Activated naive CD4-positive, alpha-beta T cell treated with anti-CD3 and anti-CD28 coated beads, Interleukin-2, amount 10 ng/mL, durations not matched to agents 7 days and 5 days (primary cell): ENCODE measurements around the gene MARCHF2.
A peak's percentile ranks its signal among the peaks of the same experiment; 100 is the strongest.
"Not testable (repeated sequence)": the region's sequence is repeated elsewhere in the genome, so short reads cannot be mapped to it uniquely, and the experiment has no call there.

ENCODE experiments used
- CTCF ChIA-PET: fragments of 350-600 bp; sonication (Branson Sonifier 250); formaldehyde crosslinking; loops from one replicate; lab custom pipeline; 2021; ENCODE audit warnings: antibody characterized with exemption; lab: Charles Lee
- DNase-seq: peaks from one replicate; pipeline ENCODE4 v3.0.0-alpha.2; 2020
- H3K27ac Mint-ChIP-seq: one replicate; pipeline ENCODE4 v1.8.0; 2021; ENCODE audit warnings: mild to moderate bottlenecking, moderate library complexity, mixed read lengths
- H3K27me3 Mint-ChIP-seq: one replicate; pipeline ENCODE4 v1.8.0; 2021; ENCODE audit warnings: mild to moderate bottlenecking, mixed read lengths
- H3K36me3 Mint-ChIP-seq: one replicate; pipeline ENCODE4 v1.8.0; 2021; ENCODE audit warnings: mixed read lengths
- H3K4me1 Mint-ChIP-seq: one replicate; pipeline ENCODE4 v1.8.0; 2021; ENCODE audit warnings: mixed read lengths
- H3K4me3 Mint-ChIP-seq: one replicate; pipeline ENCODE4 v1.8.0; 2021; ENCODE audit warnings: mild to moderate bottlenecking, moderate library complexity, mixed read lengths
- H3K9me3 Mint-ChIP-seq: one replicate; pipeline ENCODE4 v1.8.0; 2021; ENCODE audit warnings: mixed read lengths

The MARCHF2 gene

GRCh38 chr19:8379156-8379891 lies 33.8 kb upstream of the MARCHF2 start:
- peaks cover 17% of the 10 kb centered on the region for H3K4me1 Mint-ChIP-seq
- H3K36me3 Mint-ChIP-seq, DNase-seq, CTCF ChIA-PET, H3K9me3 Mint-ChIP-seq, H3K4me3 Mint-ChIP-seq, H3K27ac Mint-ChIP-seq: not testable (repeated sequence)
- H3K27me3 Mint-ChIP-seq, result peaks cover 14% of the 10 kb centered on the region

GRCh38 chr19:8384569-8384968 lies 28.5 kb upstream of the MARCHF2 start:
- DNase-seq, H3K27ac Mint-ChIP-seq, H3K9me3 Mint-ChIP-seq, H3K4me3 Mint-ChIP-seq, H3K36me3 Mint-ChIP-seq, CTCF ChIA-PET, H3K27me3 Mint-ChIP-seq: not testable (repeated sequence)
- peaks cover 16% of the 10 kb centered on the region for H3K4me1 Mint-ChIP-seq

GRCh38 chr19:8385103-8385502 lies 28.0 kb upstream of the MARCHF2 start:
- H3K36me3 Mint-ChIP-seq, CTCF ChIA-PET, H3K27me3 Mint-ChIP-seq, DNase-seq, H3K27ac Mint-ChIP-seq, H3K9me3 Mint-ChIP-seq, H3K4me3 Mint-ChIP-seq: not testable (repeated sequence)
- H3K4me1 Mint-ChIP-seq, result peaks cover 19% of the 10 kb centered on the region

- H3K27ac Mint-ChIP-seq, H3K27me3 Mint-ChIP-seq, CTCF ChIA-PET, H3K9me3 Mint-ChIP-seq, H3K4me3 Mint-ChIP-seq, H3K36me3 Mint-ChIP-seq, DNase-seq: not testable (repeated sequence)
- H3K4me1 Mint-ChIP-seq, result peaks cover 19% of the 10 kb centered on the region
Measured at GRCh38 chr19:8385566-8385965, 27.5 kb upstream of the MARCHF2 start.

- H3K27ac Mint-ChIP-seq, H3K27me3 Mint-ChIP-seq, CTCF ChIA-PET, H3K4me3 Mint-ChIP-seq, H3K36me3 Mint-ChIP-seq, DNase-seq, H3K9me3 Mint-ChIP-seq: not testable (repeated sequence)
- peaks cover 26% of the 10 kb centered on the region for H3K4me1 Mint-ChIP-seq
Measured at GRCh38 chr19:8386419-8386818, 26.7 kb upstream of the MARCHF2 start.

- Mint-ChIP-seq H3K27me3 (no peaks in the 10 kb centered on the region), H3K4me1 (peaks cover 31% of the 10 kb centered on the region), H3K36me3 (peaks cover 9% of the 10 kb centered on the region), H3K4me3 (no peak overlapping the region), H3K27ac (no peak overlapping the region), H3K9me3 (peaks cover 4% of the 10 kb centered on the region)
- CTCF ChIA-PET, result interaction anchor here (0.8 kb wide), 1 partner anchor 9 kb away, joined by 3 read pairs; no protein-coding TSS in a partner anchor
- no peak for DNase-seq
Measured at GRCh38 chr19:8386990-8387389, 26.1 kb upstream of the MARCHF2 start.

- Mint-ChIP-seq H3K27me3 (no peaks in the 10 kb centered on the region), H3K27ac (peak overlapping the region; percentile 52), H3K9me3 (peaks cover 4% of the 10 kb centered on the region), H3K4me1 (peaks cover 37% of the 10 kb centered on the region), H3K36me3 (peaks cover 9% of the 10 kb centered on the region), H3K4me3 (peak overlapping the region; percentile 31)
- no peak for DNase-seq
- CTCF ChIA-PET, result interaction anchor here (0.8 to 0.9 kb wide), 2 partner anchors 10 to 190 kb away, joined by 3 read pairs; no protein-coding TSS in a partner anchor
Measured at GRCh38 chr19:8387688-8388611, 25.2 kb upstream of the MARCHF2 start.

GRCh38 chr19:8388612-8388958 lies 24.5 kb upstream of the MARCHF2 start:
- Mint-ChIP-seq H3K4me3 (no peak overlapping the region), H3K4me1 (peaks cover 39% of the 10 kb centered on the region), H3K9me3 (peaks cover 4% of the 10 kb centered on the region), H3K27ac (no peak overlapping the region), H3K27me3 (no peaks in the 10 kb centered on the region), H3K36me3 (peaks cover 9% of the 10 kb centered on the region)
- CTCF ChIA-PET, result no interaction called here
- no peak for DNase-seq

- Mint-ChIP-seq H3K27ac (peak within 1 kb of the TSS; percentile 99), H3K36me3 (peaks cover 9% of the 10 kb centered on the region), H3K27me3 (no peaks in the 10 kb centered on the region), H3K4me3 (peak within 1 kb of the TSS; percentile 93), H3K9me3 (peaks cover 4% of the 10 kb centered on the region), H3K4me1 (peaks cover 32% of the 10 kb centered on the region)
- DNase-seq, result peak; percentile 99
- CTCF ChIA-PET, result interaction anchor here (1.1 to 2.2 kb wide), 2 partner anchors 36 to 42 kb away, joined by 3 to 10 read pairs; no protein-coding TSS in a partner anchor
Measured at GRCh38 chr19:8389891-8390616, 23.1 kb upstream of the MARCHF2 start, which contains the start of gene RAB11B. Gene RAB11B (plus strand): TSS chr19:8390360. CDS start chr19:8390417, 57 bp downstream.

- Mint-ChIP-seq H3K36me3 (peaks cover 9% of the 10 kb centered on the region), H3K27ac (peak overlapping the region; percentile 84), H3K4me1 (peaks cover 32% of the 10 kb centered on the region), H3K4me3 (peak overlapping the region; percentile 72), H3K27me3 (no peaks in the 10 kb centered on the region), H3K9me3 (peaks cover 4% of the 10 kb centered on the region)
- DNase-seq, result peak; percentile 96
- CTCF ChIA-PET, result interaction anchor here (1.1 to 2.2 kb wide), 2 partner anchors 37 to 42 kb away, joined by 3 to 10 read pairs; no protein-coding TSS in a partner anchor
Measured at GRCh38 chr19:8390617-8390981, 22.5 kb upstream of the MARCHF2 start.

- peak overlapping the region; percentile 84 for H3K27ac Mint-ChIP-seq
- peaks cover 8% of the 10 kb centered on the region for H3K36me3 Mint-ChIP-seq
- H3K4me3 Mint-ChIP-seq, result peak overlapping the region; percentile 72
- H3K9me3 Mint-ChIP-seq, result peaks cover 4% of the 10 kb centered on the region
- H3K4me1 Mint-ChIP-seq, result peaks cover 38% of the 10 kb centered on the region
- CTCF ChIA-PET, result interaction anchor here (0.8 to 2.2 kb wide), 2 partner anchors 20 to 37 kb away, joined by 3 to 10 read pairs; no protein-coding TSS in a partner anchor
- H3K27me3 Mint-ChIP-seq, result no peaks in the 10 kb centered on the region
- no peak for DNase-seq
Measured at GRCh38 chr19:8391198-8392016, 21.7 kb upstream of the MARCHF2 start.

- no peak overlapping the region for H3K4me3 Mint-ChIP-seq
- peaks cover 8% of the 10 kb centered on the region for H3K36me3 Mint-ChIP-seq
- no peaks in the 10 kb centered on the region for H3K27me3 Mint-ChIP-seq
- CTCF ChIA-PET, result interaction anchor here (0.8 kb wide), 1 partner anchor 20 kb away, joined by 3 read pairs; no protein-coding TSS in a partner anchor
- H3K9me3 Mint-ChIP-seq, result no peaks in the 10 kb centered on the region
- peaks cover 41% of the 10 kb centered on the region for H3K4me1 Mint-ChIP-seq
- no peak overlapping the region for H3K27ac Mint-ChIP-seq
- DNase-seq, result no peak
Measured at GRCh38 chr19:8392017-8392591, 21.0 kb upstream of the MARCHF2 start.
